Measurements from ENCODE around the gene AP2S1. TPM values are rescaled to one million over a fixed set of nuclear protein-coding genes. Genes with fewer than 3 reads are reported as not detected.

Gene AP2S1
- polyA plus RNA-seq, 1 donor (not counting 4 experiments of a cell fraction or from before 2014, with no cell fraction given), result 183 TPM

DNA sequence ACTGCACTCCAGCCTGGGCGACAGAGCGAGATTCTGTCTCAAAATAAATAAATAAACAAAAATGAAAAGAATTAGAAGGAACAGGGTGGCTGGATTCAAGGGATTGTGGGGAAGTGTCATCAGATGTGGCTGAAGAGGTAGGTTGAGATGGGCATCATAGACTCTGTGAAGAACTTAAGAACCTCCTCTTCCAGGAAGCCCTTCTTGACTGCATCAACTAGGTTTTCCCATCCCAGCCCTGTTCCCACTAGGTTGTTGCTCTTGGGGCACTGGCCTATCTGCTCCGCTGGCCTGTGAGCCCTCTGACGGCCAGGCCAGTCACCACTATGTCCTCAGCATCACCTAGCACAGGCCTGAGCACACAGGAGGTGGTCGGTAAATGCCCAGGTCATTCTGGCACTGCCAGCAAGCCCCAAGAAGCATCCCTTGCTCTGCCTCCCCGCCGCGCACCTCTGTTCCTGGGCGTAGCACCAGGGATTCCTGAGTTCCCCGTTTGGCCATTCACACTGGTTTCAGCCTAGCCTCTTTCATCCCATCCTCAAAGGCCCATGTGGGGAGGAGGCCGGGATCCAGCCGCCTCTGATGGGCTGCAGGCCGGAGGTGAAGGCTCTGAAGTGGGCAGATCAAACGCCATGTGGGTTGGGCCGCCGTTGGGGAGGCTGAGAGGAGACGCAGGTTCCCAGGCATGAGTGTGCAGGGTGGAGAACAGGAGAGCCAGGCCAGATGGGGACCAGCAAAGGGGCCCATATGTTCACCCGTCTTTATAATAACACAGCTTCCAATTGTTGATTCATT, 34.6 kb downstream of the AP2S1 start:
- Histone ChIP-seq H3K4me2 (ENCODE audit: control insufficient read depth, extremely low read depth, insufficient read depth, low read depth, low read length) (no peak overlapping the region), H3K4me3 (ENCODE audit: control insufficient read depth in 2 of 3, extremely low read depth in 1 of 3, insufficient read depth in 2 of 3, low read depth in 1 of 3, low read length in 3 of 3) (no peak overlapping the region), H2AFZ (ENCODE audit: control insufficient read depth, low read length) (no peak overlapping the region), H4K20me1 (ENCODE audit: control insufficient read depth, extremely low read depth, insufficient read depth, low read length) (no peaks in the 10 kb centered on the region), H3K9me1 (ENCODE audit: control insufficient read depth, extremely low read depth, insufficient read depth, low read length) (no peaks in the 10 kb centered on the region), H3K36me3 (ENCODE audit: control insufficient read depth in 2 of 2, extremely low read depth in 1 of 2, insufficient read depth in 2 of 2, low read length in 2 of 2) (no peaks in the 10 kb centered on the region), H3K79me2 (ENCODE audit: control insufficient read depth, insufficient read depth, low read length) (no peaks in the 10 kb centered on the region), H3K27me3 (ENCODE audit: control insufficient read depth, extremely low read depth, insufficient read depth, low read length) (no peaks in the 10 kb centered on the region), H3K9me3 (ENCODE audit: control insufficient read depth, low read depth, low read length) (no peaks in the 10 kb centered on the region), H3K9ac (ENCODE audit: control insufficient read depth, extremely low read depth, insufficient read depth, low read length) (no peak overlapping the region), H3K4me1 (ENCODE audit: control insufficient read depth, extremely low read depth, insufficient read depth, low read length) (peaks cover 6% of the 10 kb centered on the region), H3K27ac (ENCODE audit: control insufficient read depth, insufficient read depth, low read length) (no peak overlapping the region)
- dilution Hi-C loops (cut with MboI; ENCODE audit: extremely low pct_ligation_motif_present, low sequenced_read_pairs), result no loop called here
- TF ChIP-seq, protein P1, sequence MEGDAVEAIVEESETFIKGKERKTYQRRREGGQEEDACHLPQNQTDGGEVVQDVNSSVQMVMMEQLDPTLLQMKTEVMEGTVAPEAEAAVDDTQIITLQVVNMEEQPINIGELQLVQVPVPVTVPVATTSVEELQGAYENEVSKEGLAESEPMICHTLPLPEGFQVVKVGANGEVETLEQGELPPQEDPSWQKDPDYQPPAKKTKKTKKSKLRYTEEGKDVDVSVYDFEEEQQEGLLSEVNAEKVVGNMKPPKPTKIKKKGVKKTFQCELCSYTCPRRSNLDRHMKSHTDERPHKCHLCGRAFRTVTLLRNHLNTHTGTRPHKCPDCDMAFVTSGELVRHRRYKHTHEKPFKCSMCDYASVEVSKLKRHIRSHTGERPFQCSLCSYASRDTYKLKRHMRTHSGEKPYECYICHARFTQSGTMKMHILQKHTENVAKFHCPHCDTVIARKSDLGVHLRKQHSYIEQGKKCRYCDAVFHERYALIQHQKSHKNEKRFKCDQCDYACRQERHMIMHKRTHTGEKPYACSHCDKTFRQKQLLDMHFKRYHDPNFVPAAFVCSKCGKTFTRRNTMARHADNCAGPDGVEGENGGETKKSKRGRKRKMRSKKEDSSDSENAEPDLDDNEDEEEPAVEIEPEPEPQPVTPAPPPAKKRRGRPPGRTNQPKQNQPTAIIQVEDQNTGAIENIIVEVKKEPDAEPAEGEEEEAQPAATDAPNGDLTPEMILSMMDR (optimal IDR thresholded peaks at IDR 0.05 in 1 of 3, IDR thresholded peaks at IDR 0.05 in 1 of 3, conservative IDR thresholded peaks at IDR 0.05 in 1 of 3; ENCODE audit: extremely low read depth in 1 of 3, insufficient read depth in 2 of 3, low read length in 3 of 3), result no peak
- no peak for TF ChIP-seq EZH2 (IDR thresholded peaks at IDR 0.05; ENCODE audit: low read length)
- no peak for DNase-seq (ENCODE audit: low read depth, low spot score)
- FAIRE-seq, result no peak

DNA sequence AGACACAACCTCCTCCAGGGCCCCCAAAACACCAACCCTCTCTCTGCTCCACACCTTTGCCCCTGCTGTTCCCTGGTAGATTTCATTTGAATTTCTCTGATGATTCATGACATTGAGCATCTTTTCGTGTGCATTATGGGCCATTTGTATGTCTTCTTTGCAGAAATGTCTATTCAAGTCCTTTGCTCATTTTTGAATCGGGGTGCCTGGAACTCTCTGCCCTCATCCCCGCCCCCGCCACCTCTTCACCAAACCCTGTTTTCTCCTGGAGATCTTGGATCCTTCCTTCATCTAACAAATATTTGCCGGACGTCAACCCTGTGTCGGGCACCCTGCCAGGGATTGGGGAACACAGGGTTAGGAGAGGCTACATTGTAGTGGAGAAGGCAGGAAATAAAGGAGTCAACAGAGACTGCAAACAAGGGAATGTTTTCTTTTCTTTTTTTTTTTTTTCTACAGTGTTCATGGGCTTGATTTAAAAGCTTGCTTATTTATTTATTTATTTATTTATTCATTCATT, 36.7 kb downstream of the AP2S1 start:
- no peaks in the 10 kb centered on the region for H3K27me3 ChIP-seq (ENCODE audit: control insufficient read depth, extremely low read depth, insufficient read depth, low read length)
- no peaks in the 10 kb centered on the region for H3K36me3 ChIP-seq (ENCODE audit: control insufficient read depth in 2 of 2, extremely low read depth in 1 of 2, insufficient read depth in 2 of 2, low read length in 2 of 2)
- H3K9me1 ChIP-seq (ENCODE audit: control insufficient read depth, extremely low read depth, insufficient read depth, low read length), result no peaks in the 10 kb centered on the region
- H3K4me2 ChIP-seq (ENCODE audit: control insufficient read depth, extremely low read depth, insufficient read depth, low read depth, low read length), result no peak overlapping the region
- FAIRE-seq (no peak), DNase-seq (ENCODE audit: low read depth, low spot score) (no peak)
- no peak overlapping the region for H3K4me3 ChIP-seq (ENCODE audit: control insufficient read depth in 2 of 3, extremely low read depth in 1 of 3, insufficient read depth in 2 of 3, low read depth in 1 of 3, low read length in 3 of 3)
- H3K9ac ChIP-seq (ENCODE audit: control insufficient read depth, extremely low read depth, insufficient read depth, low read length), result no peak overlapping the region
- H3K79me2 ChIP-seq (ENCODE audit: control insufficient read depth, insufficient read depth, low read length), result no peaks in the 10 kb centered on the region
- H3K27ac ChIP-seq (ENCODE audit: control insufficient read depth, insufficient read depth, low read length), result no peak overlapping the region
- dilution Hi-C loops (cut with MboI; ENCODE audit: extremely low pct_ligation_motif_present, low sequenced_read_pairs), result no loop called here
- H3K9me3 ChIP-seq (ENCODE audit: control insufficient read depth, low read depth, low read length), result no peaks in the 10 kb centered on the region
- no peak for TF ChIP-seq EZH2 (IDR thresholded peaks at IDR 0.05; ENCODE audit: low read length)
- TF ChIP-seq, protein P1 (optimal IDR thresholded peaks at IDR 0.05 in 1 of 3, IDR thresholded peaks at IDR 0.05 in 1 of 3, conservative IDR thresholded peaks at IDR 0.05 in 1 of 3; ENCODE audit: extremely low read depth in 1 of 3, insufficient read depth in 2 of 3, low read length in 3 of 3), result no peak
- no peaks in the 10 kb centered on the region for H4K20me1 ChIP-seq (ENCODE audit: control insufficient read depth, extremely low read depth, insufficient read depth, low read length)
- H3K4me1 ChIP-seq (ENCODE audit: control insufficient read depth, extremely low read depth, insufficient read depth, low read length), result no peaks in the 10 kb centered on the region
- no peak overlapping the region for H2AFZ ChIP-seq (ENCODE audit: control insufficient read depth, low read length)

All from keratinocyte (primary cell).